GM21381 (cell line): ENCODE data around the gene TRMT13.
"Not testable (repeated sequence)": the region's sequence is repeated elsewhere in the genome, so short reads cannot be mapped to it uniquely, and the experiment has no call there.

Experiments
- ATAC-seq: cut with Tn5 transposase; IDR thresholded peaks from one replicate; pipeline ENCODE4 v1.9.1; 2021; ENCODE audit warnings: mild to moderate bottlenecking, moderate library complexity; ENCODE audit not compliant: unreplicated experiment

The TRMT13 gene

GRCh38 chr1:100162881-100163280 is 29.9 kb downstream of the TRMT13 start:
- ATAC-seq = no peak

GRCh38 chr1:100164216-100164615 is 31.3 kb downstream of the TRMT13 start:
- ATAC-seq = no peak

- no peak for ATAC-seq
These were observed 31.7 kb downstream of the TRMT13 start for GRCh38 chr1:100164702-100165101.

GRCh38 chr1:100168051-100168450 is 35.1 kb downstream of the TRMT13 start:
- ATAC-seq = no peak

GRCh38 chr1:100177295-100178041 is 44.5 kb downstream of the TRMT13 start:
- no peak for ATAC-seq

GRCh38 chr1:100178091-100178490 is 45.1 kb downstream of the TRMT13 start, which contains the start of gene LRRC39:
Gene LRRC39, minus strand, starts transcription at chr1:100178256. Its CDS starts 9,740 bp downstream, at chr1:100168516.
- no peak for ATAC-seq

GRCh38 chr1:100183370-100183769 is 50.4 kb downstream of the TRMT13 start:
- ATAC-seq = no peak

- ATAC-seq = no peak
These were observed 51.6 kb downstream of the TRMT13 start for GRCh38 chr1:100184536-100184935.

GRCh38 chr1:100187912-100188311 is 54.9 kb downstream of the TRMT13 start:
- ATAC-seq = no peak

- ATAC-seq = no peak
These were observed 55.7 kb downstream of the TRMT13 start for GRCh38 chr1:100188617-100189016.

GRCh38 chr1:100198596-100198995 is 65.6 kb downstream of the TRMT13 start:
- no peak for ATAC-seq

- ATAC-seq = not testable (repeated sequence)
These were observed 67.1 kb downstream of the TRMT13 start for GRCh38 chr1:100200060-100200459.
